ENCODE data around the gene PARP6. TPM values are rescaled to one million over a fixed set of nuclear protein-coding genes. Genes with fewer than 3 reads are reported as not detected.
A peak's percentile ranks its signal among the peaks of the same experiment; 100 is the strongest.

The PARP6 gene
- total RNA-seq, 2 experiments from 2014 or later = 58.8 to 65.0 TPM

- no peak overlapping the region for H3K4me3 Mint-ChIP-seq
- H3K27me3 Mint-ChIP-seq = peaks cover 5% of the 10 kb centered on the region
- H3K27ac Mint-ChIP-seq = no peak overlapping the region
- no peak for DNase-seq
- POLR2A ChIA-PET = interaction anchor here (1.2 to 1.9 kb wide), 2 partner anchors 24 to 30 kb away, joined by 3 to 5 read pairs; no protein-coding TSS in a partner anchor
- CTCF ChIA-PET = interaction anchor here (0.6 kb wide), 1 partner anchor 169 kb away, joined by 3 read pairs; no protein-coding TSS in a partner anchor
- peaks cover 90% of the 10 kb centered on the region for H3K36me3 Mint-ChIP-seq (ENCODE audit: low read depth)
- no peaks in the 10 kb centered on the region for H3K9me3 Mint-ChIP-seq
- H3K4me1 Mint-ChIP-seq = peaks cover 24% of the 10 kb centered on the region
Measured at GRCh38 chr15:72202302-72202701, 70.1 kb downstream of the PARP6 start.

GRCh38 chr15:72201391-72201921 is 70.9 kb downstream of the PARP6 start:
- Mint-ChIP-seq H3K4me1 (peaks cover 24% of the 10 kb centered on the region), H3K36me3 (ENCODE audit: low read depth) (peaks cover 82% of the 10 kb centered on the region), H3K27me3 (peaks cover 9% of the 10 kb centered on the region), H3K27ac (no peak overlapping the region), H3K9me3 (no peaks in the 10 kb centered on the region), H3K4me3 (no peak overlapping the region)
- DNase-seq = no peak
- ChIA-PET CTCF (interaction anchor here (5.2 kb wide), 1 partner anchor 27 kb away, joined by 28 read pairs; no protein-coding TSS in a partner anchor), POLR2A (interaction anchor here (0.9 to 5.6 kb wide), 4 partner anchors 20 to 31 kb away, joined by 3 to 61 read pairs (median 4); partner anchors contain the start of gene PKM)

- Mint-ChIP-seq H3K27ac (peak overlapping the region; percentile 14), H3K27me3 (peaks cover 16% of the 10 kb centered on the region), H3K36me3 (ENCODE audit: low read depth) (peaks cover 73% of the 10 kb centered on the region)
Measured at GRCh38 chr15:72200395-72201237, 71.7 kb downstream of the PARP6 start.

GRCh38 chr15:72199721-72200212 is 72.6 kb downstream of the PARP6 start:
- ChIA-PET CTCF (interaction anchor here (0.6 to 5.2 kb wide), 14 partner anchors 17 to 400 kb away, joined by 3 to 28 read pairs (median 3); partner anchors contain the start of genes MYO9A and SENP8), POLR2A (interaction anchor here (1.1 to 5.6 kb wide), 3 partner anchors 11 to 73 kb away, joined by 3 to 61 read pairs (median 4); partner anchors contain the start of gene PKM)
- H3K4me3 Mint-ChIP-seq = no peak overlapping the region
- no peaks in the 10 kb centered on the region for H3K9me3 Mint-ChIP-seq
- peaks cover 65% of the 10 kb centered on the region for H3K36me3 Mint-ChIP-seq (ENCODE audit: low read depth)
- H3K27ac Mint-ChIP-seq = no peak overlapping the region
- peaks cover 23% of the 10 kb centered on the region for H3K4me1 Mint-ChIP-seq
- DNase-seq = peak; percentile 78
- peaks cover 16% of the 10 kb centered on the region for H3K27me3 Mint-ChIP-seq

More at GRCh38 chr15:72200395-72201237, 71.7 kb downstream of the PARP6 start:
- DNase-seq = no peak
- H3K4me3 Mint-ChIP-seq = no peak overlapping the region
- H3K9me3 Mint-ChIP-seq = no peaks in the 10 kb centered on the region
- peaks cover 24% of the 10 kb centered on the region for H3K4me1 Mint-ChIP-seq
- ChIA-PET POLR2A (interaction anchor here (0.6 to 5.6 kb wide), 4 partner anchors 14 to 31 kb away, joined by 3 to 61 read pairs (median 4); partner anchors contain the start of gene PKM), CTCF (interaction anchor here (0.7 to 5.2 kb wide), 13 partner anchors 16 to 399 kb away, joined by 3 to 28 read pairs (median 3); partner anchors contain the start of genes MYO9A and SENP8)

- Mint-ChIP-seq H3K9me3 (no peaks in the 10 kb centered on the region), H3K27ac (no peak overlapping the region), H3K4me1 (peaks cover 19% of the 10 kb centered on the region), H3K36me3 (ENCODE audit: low read depth) (peaks cover 59% of the 10 kb centered on the region), H3K27me3 (peaks cover 16% of the 10 kb centered on the region), H3K4me3 (no peak overlapping the region)
- DNase-seq = no peak
- CTCF ChIA-PET = interaction anchor here (0.6 to 5.2 kb wide), 9 partner anchors 18 to 110 kb away, joined by 3 to 28 read pairs (median 4); partner anchors contain the start of genes MYO9A and SENP8
- POLR2A ChIA-PET = interaction anchor here (1.1 to 5.6 kb wide), 3 partner anchors 12 to 74 kb away, joined by 3 to 61 read pairs (median 4); partner anchors contain the start of gene PKM
Measured at GRCh38 chr15:72199205-72199515, 73.2 kb downstream of the PARP6 start.

GRCh38 chr15:72198356-72199204 is 73.8 kb downstream of the PARP6 start:
- no peaks in the 10 kb centered on the region for H3K9me3 Mint-ChIP-seq
- no peak overlapping the region for H3K4me3 Mint-ChIP-seq
- no peak for DNase-seq
- peaks cover 17% of the 10 kb centered on the region for H3K4me1 Mint-ChIP-seq
- POLR2A ChIA-PET = interaction anchor here (0.8 to 5.6 kb wide), 6 partner anchors 10 to 177 kb away, joined by 3 to 61 read pairs (median 4); partner anchors contain the start of genes HEXA and PKM
- peaks cover 53% of the 10 kb centered on the region for H3K36me3 Mint-ChIP-seq (ENCODE audit: low read depth)
- CTCF ChIA-PET = interaction anchor here (0.8 to 5.2 kb wide), 8 partner anchors 10 to 401 kb away, joined by 3 to 28 read pairs (median 5); partner anchors contain the start of genes MYO9A and SENP8
- H3K27ac Mint-ChIP-seq = no peak overlapping the region
- H3K27me3 Mint-ChIP-seq = peaks cover 16% of the 10 kb centered on the region

GRCh38 chr15:72197460-72198355 is 74.6 kb downstream of the PARP6 start, which contains the start of gene GRAMD2A:
Gene GRAMD2A (minus strand): TSS chr15:72197787.
- ChIA-PET CTCF (interaction anchor here (0.6 to 5.2 kb wide), 6 partner anchors 9 to 454 kb away, joined by 3 to 28 read pairs (median 4); no protein-coding TSS in a partner anchor), POLR2A (interaction anchor here (0.8 to 5.6 kb wide), 5 partner anchors 9 to 276 kb away, joined by 3 to 61 read pairs (median 4); partner anchors contain the start of genes ARIH1, HEXA and PKM)
- Mint-ChIP-seq H3K4me3 (peak within 1 kb of the TSS; percentile 46), H3K4me1 (peaks cover 11% of the 10 kb centered on the region), H3K36me3 (ENCODE audit: low read depth) (peaks cover 44% of the 10 kb centered on the region), H3K27ac (no peak within 1 kb of the TSS), H3K27me3 (peaks cover 17% of the 10 kb centered on the region), H3K9me3 (no peaks in the 10 kb centered on the region)
- DNase-seq = peak; percentile 26

GRCh38 chr15:72197041-72197459 is 75.3 kb downstream of the PARP6 start:
- Mint-ChIP-seq H3K36me3 (ENCODE audit: low read depth) (peaks cover 38% of the 10 kb centered on the region), H3K9me3 (no peaks in the 10 kb centered on the region), H3K4me3 (no peak overlapping the region), H3K27ac (no peak overlapping the region), H3K27me3 (peaks cover 21% of the 10 kb centered on the region), H3K4me1 (peaks cover 11% of the 10 kb centered on the region)
- POLR2A ChIA-PET = interaction anchor here (1.1 to 5.6 kb wide), 3 partner anchors 31 to 277 kb away, joined by 3 to 61 read pairs (median 8); partner anchors contain the start of genes ARIH1 and PKM
- CTCF ChIA-PET = interaction anchor here (0.6 to 5.2 kb wide), 2 partner anchors 31 to 453 kb away, joined by 5 to 28 read pairs; no protein-coding TSS in a partner anchor
- DNase-seq = no peak

GRCh38 chr15:72196409-72197040 is 75.8 kb downstream of the PARP6 start:
- Mint-ChIP-seq H3K9me3 (no peaks in the 10 kb centered on the region), H3K27me3 (peaks cover 24% of the 10 kb centered on the region), H3K4me3 (no peak overlapping the region), H3K4me1 (peaks cover 11% of the 10 kb centered on the region), H3K36me3 (ENCODE audit: low read depth) (peaks cover 34% of the 10 kb centered on the region), H3K27ac (no peak overlapping the region)
- ChIA-PET CTCF (interaction anchor here (0.6 to 5.2 kb wide), 2 partner anchors 32 to 453 kb away, joined by 5 to 28 read pairs; no protein-coding TSS in a partner anchor), POLR2A (interaction anchor here (1.1 to 5.6 kb wide), 3 partner anchors 32 to 277 kb away, joined by 3 to 61 read pairs (median 8); partner anchors contain the start of genes ARIH1 and PKM)
- no peak for DNase-seq

GRCh38 chr15:72195101-72195511 is 77.2 kb downstream of the PARP6 start:
- Mint-ChIP-seq H3K27ac (no peak overlapping the region), H3K36me3 (ENCODE audit: low read depth) (peaks cover 24% of the 10 kb centered on the region), H3K27me3 (peaks cover 30% of the 10 kb centered on the region), H3K9me3 (no peaks in the 10 kb centered on the region), H3K4me3 (no peak overlapping the region), H3K4me1 (peaks cover 10% of the 10 kb centered on the region)
- POLR2A ChIA-PET = interaction anchor here (0.9 kb wide), 1 partner anchor 37 kb away, joined by 5 read pairs; the partner anchor contains the start of gene PKM
- CTCF ChIA-PET = no interaction called here
- no peak for DNase-seq

Data from activated CD4-positive, alpha-beta memory T cell treated with anti-CD3 and anti-CD28 coated beads, Interleukin-2, amount 10 ng/mL, durations not matched to agents 7 days and 5 days (primary cell).